ENCODE results near the gene PHLPP1.

DNA sequence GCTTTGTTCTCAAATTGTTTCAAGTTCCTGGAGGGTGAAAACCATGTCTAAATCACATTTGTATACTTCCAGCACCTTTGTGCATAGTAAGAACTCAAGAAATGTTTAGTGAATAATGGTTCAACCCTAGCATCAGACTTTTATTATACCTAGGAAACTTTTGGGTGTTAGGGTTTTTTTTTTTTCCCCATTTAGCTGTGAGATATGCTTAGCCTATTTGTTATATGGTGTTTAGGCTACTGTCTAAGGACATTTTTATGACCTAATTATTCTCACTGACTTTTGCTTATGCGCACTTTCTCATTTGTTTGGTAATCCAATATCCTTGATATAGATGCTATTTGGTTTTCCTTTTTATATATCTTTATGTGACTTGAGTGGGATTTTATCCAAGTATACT is 164.7 kb downstream of the PHLPP1 start:
- TF ChIP-seq, protein P1, sequence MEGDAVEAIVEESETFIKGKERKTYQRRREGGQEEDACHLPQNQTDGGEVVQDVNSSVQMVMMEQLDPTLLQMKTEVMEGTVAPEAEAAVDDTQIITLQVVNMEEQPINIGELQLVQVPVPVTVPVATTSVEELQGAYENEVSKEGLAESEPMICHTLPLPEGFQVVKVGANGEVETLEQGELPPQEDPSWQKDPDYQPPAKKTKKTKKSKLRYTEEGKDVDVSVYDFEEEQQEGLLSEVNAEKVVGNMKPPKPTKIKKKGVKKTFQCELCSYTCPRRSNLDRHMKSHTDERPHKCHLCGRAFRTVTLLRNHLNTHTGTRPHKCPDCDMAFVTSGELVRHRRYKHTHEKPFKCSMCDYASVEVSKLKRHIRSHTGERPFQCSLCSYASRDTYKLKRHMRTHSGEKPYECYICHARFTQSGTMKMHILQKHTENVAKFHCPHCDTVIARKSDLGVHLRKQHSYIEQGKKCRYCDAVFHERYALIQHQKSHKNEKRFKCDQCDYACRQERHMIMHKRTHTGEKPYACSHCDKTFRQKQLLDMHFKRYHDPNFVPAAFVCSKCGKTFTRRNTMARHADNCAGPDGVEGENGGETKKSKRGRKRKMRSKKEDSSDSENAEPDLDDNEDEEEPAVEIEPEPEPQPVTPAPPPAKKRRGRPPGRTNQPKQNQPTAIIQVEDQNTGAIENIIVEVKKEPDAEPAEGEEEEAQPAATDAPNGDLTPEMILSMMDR (IDR thresholded peaks at IDR 0.05): no peak
- TF ChIP-seq POLR2A (IDR thresholded peaks at IDR 0.05): no peak

Data from stomach (tissue), 4 donors.